OCI-LY1 (cell line): Measurements from ENCODE around the gene PID1.

ENCODE experiments used
- CTCF ChIP-seq: fragments of 200-600 bp; sonication (generic), shearing (Covaris generic); IDR thresholded peaks from 2 replicates; pipeline ENCODE4 v1.5.1; 2017; ENCODE audit warnings: mild to moderate bottlenecking, antibody characterized with exemption, low read length, moderate library complexity, mixed read lengths
- EZH2 ChIP-seq: fragments of 200-600 bp; sonication (generic), shearing (Covaris generic); IDR thresholded peaks from 2 replicates; pipeline ENCODE4 v1.8.0; 2017; ENCODE audit warnings: borderline replicate concordance, mixed run types, mild to moderate bottlenecking, antibody characterized with exemption, low read length, moderate library complexity, mixed read lengths

- TF ChIP-seq CTCF = no peak
- TF ChIP-seq EZH2 = no peak
Measured at GRCh38 chr2:229220254-229220653, 50.8 kb downstream of the PID1 start.
